GM19438 (cell line): ENCODE measurements around the gene CRYGA.
"Not testable (repeated sequence)": the region's sequence is repeated elsewhere in the genome, so short reads cannot be mapped to it uniquely, and the experiment has no call there.

Source experiments
- ATAC-seq: cut with Tn5 transposase; IDR thresholded peaks from one replicate; pipeline ENCODE4 v1.9.1; 2021; ENCODE audit warnings: low read depth; ENCODE audit not compliant: unreplicated experiment

CRYGA gene

DNA sequence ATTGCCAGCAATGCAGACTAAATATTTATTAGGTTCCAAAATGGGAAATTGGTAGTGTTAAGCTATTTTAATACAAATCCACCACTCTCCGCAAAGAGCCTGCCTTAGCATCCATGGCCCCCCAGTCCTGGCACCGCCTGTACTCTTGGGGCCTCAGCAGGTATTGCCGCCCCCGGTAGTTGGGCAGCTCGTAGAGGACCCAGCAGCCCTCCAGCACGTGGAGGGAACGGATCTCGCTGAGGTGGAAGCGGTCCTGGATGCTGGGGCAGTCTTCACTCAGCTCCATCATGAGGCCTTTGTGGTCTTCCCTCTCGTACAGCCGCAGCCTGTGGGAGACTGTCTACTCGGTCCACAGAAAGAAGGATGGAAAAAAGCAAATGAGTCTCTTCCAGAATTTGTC, 35.3 kb downstream of the CRYGA start:
- ATAC-seq: no peak

DNA sequence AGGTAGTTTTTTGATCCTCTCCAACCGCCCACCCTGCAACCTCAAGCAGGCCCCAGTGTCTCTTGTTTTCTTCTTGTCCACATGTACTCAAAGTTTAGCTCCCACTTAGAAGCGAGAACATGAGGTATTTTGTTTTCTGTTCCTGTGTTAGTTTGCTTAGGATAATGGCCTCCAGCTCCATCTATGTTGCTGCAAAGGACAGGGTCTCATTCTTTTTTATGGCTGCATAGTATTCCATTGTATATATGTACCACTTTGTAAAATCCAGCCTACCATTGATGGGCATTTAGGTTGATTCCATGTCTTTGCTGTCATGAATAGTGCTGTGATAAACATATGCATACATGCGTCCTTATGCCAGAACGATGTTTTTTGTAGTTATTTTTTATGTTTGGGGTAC, 36.3 kb downstream of the CRYGA start:
- ATAC-seq: no peak

DNA sequence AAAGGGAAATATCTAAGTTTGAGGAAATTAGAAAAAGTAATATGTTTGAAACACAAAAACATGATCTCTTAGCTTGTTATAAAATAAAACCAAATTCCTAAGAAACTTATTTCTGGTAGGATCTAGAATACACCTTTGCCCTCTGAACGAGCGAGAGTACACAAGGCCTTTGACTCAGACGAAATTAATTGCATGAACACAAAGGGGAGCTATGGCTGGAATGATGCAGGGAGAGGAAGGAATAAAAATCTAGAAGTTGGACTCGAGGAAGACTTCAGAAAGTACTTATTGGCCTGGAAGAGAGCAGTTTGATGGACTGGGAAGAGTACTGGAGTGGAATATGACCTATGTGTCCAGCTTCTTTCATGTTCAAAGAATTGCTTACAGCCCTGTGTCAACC, 38.1 kb downstream of the CRYGA start:
- ATAC-seq: no peak

DNA sequence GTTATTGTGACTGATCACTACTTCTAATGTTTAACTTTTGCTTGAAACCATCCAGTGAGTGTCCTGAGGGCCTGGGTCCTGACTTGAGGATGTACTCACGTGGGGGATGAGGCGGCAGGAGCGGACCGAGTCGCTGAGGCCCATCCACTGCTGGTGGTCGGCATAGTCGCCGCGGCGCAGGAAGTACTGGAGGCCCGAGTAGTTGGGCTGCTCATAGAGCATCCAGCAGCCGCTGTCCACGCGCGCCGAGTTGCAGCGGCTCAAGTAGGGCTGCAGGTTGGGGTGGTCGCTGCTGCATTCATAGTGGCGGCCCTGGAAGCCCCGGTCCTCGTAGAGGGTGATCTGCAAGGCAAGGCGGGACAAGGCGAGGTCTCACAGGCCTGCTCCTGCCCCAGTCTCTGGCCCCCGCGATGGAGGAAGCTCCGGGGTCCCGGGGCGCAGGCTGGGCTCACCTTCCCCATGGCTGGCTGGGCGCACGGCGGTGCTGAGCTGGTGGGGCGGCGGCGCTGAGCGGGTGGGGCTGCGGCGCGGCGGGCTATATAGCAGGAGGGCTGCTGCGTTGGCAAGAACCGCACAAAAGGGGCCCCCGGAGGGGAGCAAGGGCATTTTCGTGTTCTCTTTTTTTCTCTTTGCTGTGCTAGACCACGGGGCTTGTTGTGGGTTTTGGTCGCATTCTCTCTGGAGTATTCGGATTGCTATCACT, 39.2 kb downstream of the CRYGA start, which contains the start of gene CRYGD:
Gene CRYGD, minus strand, starts transcription at position 512 of the 703 bp plus-strand sequence. Its CDS starts 51 bp downstream, at position 461.
- ATAC-seq: not testable (repeated sequence)

- ATAC-seq: no peak
Observed at GRCh38 chr2:208122248-208122647, 41.1 kb downstream of the CRYGA start.

DNA sequence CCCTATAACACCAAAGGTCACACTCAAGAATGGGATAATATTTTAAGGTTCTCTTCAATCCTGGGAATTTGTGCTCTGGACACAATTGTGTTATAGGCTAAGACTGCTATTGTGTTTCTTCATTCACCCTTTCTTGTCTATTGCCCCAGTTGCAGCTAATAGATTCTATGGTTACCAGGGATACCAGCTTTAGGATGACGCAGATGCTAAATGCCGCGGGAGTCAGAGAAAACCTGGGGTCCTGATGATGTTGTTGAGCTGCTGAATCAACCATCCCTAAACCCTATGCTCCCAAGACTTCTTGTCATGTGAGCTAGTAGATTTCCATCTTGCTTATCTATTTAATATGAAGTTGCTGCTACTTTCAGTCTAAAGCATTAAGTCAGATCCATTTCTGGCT, 44.5 kb downstream of the CRYGA start:
- ATAC-seq: no peak

GRCh38 chr2:208117390-208117789, 46.0 kb downstream of the CRYGA start:
- ATAC-seq: not testable (repeated sequence)

DNA sequence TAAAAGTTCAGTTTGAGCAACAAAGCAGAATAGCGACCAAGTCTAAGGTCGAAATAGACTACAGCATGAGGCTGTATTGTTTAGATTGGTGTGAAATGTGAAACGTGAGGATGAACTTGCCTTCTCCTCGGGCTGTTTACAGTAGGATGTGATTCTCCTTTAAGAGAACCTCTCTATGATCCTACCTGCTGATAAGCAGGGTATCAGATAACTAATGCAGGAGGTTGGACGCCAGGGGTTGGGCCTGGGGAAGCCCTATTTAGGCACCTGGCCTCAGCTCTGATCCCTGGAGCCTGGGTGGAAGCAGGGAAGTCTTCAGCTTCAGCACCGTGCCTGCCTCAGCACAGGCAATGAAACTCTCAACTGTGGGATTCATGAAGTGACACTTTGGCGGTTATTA, 50.4 kb downstream of the CRYGA start:
- no peak for ATAC-seq

DNA sequence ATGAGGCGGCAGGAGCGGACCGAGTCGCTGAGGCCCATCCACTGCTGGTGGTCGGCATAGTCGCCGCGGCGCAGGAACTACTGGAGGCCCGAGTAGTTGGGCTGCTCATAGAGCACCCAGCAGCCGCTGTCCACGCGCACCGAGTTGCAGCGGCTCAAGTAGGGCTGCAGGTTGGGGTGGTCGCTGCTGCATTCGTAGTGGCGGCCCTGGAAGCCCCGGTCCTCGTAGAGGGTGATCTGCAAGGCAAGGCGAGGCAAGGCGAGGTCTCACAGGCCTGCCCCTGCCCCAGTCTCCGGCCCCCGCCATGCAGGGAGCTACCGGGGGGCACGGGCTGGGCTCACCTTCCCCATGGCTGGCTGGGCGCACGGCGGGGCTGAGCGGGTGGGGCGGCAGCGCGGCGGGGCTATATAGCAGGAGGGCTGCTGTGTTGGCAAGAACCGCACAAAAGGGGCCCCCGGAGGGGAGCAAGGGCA, 51.1 kb downstream of the CRYGA start:
- ATAC-seq: not testable (repeated sequence)
